ENCODE data around the gene WDR36.

Gene WDR36

DNA sequence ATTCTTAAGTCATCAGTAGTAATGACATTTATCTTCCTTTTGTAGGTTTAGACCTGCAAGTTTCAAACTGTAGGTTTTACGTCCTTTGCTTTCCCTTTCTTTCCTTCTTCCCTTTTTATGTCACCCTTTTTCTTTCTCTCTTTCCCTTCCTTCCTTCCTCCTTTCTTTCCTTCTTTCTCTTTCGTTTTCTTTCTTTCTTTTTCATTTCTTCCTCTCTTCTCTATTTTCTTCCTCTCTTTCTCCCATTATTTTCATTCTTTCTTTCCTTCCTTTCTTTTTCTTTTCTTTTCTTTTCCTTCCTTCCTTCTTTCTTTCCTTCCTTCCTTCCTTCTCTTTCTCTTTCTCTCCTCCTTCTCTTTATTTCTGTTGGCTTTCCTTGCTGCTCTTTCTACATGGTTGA lies 59.9 kb downstream of the WDR36 start:
- TF ChIP-seq, protein P1, sequence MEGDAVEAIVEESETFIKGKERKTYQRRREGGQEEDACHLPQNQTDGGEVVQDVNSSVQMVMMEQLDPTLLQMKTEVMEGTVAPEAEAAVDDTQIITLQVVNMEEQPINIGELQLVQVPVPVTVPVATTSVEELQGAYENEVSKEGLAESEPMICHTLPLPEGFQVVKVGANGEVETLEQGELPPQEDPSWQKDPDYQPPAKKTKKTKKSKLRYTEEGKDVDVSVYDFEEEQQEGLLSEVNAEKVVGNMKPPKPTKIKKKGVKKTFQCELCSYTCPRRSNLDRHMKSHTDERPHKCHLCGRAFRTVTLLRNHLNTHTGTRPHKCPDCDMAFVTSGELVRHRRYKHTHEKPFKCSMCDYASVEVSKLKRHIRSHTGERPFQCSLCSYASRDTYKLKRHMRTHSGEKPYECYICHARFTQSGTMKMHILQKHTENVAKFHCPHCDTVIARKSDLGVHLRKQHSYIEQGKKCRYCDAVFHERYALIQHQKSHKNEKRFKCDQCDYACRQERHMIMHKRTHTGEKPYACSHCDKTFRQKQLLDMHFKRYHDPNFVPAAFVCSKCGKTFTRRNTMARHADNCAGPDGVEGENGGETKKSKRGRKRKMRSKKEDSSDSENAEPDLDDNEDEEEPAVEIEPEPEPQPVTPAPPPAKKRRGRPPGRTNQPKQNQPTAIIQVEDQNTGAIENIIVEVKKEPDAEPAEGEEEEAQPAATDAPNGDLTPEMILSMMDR (IDR thresholded peaks at IDR 0.05; ENCODE audit: low read depth, low read length), result no peak
- in situ Hi-C loops (cut with HindIII; ENCODE audit: low sequenced_read_pairs), result no loop called here
- no peak for DNase-seq (ENCODE audit: low read depth, low spot score)
- H3K4me3 ChIP-seq (ENCODE audit: low read depth, low read length), result no peak overlapping the region

DNA sequence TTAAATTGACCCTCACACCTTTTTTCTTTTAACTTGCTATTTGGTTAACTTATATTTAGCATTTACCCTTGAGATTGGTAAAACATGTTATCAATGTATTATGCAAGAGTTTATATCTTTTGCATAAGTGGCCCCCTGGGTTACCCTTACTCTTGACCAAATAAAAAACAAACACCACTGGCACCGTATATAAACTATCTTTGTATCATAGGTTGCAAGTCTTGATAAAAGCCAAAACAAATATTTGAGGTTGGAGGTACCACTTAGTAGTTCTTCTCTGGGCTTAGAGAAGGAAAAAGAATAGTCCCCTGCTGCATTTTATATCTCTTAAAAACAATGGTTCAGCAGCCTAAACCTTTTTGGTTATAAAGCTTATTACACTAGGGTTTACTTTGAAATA lies 61.3 kb downstream of the WDR36 start:
- in situ Hi-C loops (cut with HindIII; ENCODE audit: low sequenced_read_pairs), result no loop called here
- DNase-seq (ENCODE audit: low read depth, low spot score), result no peak
- TF ChIP-seq, protein P1 (IDR thresholded peaks at IDR 0.05; ENCODE audit: low read depth, low read length), result no peak

DNA sequence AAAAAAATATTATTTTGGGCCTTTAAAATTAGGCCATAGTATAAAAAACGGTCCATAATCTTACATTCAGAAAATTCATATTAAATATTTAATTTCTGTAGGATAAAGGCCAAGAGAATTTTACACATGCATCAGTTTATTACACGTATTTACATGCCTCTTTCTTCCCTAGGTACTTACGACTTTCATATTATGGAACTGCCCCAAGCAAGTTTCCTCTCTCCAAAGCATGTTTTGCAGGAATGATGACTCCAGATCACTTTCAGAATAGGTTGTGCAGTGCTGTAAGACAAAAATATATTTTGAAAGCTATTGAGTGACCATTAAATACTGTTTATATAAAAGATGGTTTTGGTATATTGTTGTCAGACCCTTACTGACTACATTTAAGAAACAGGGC lies 61.8 kb downstream of the WDR36 start:
- TF ChIP-seq, protein P1 (IDR thresholded peaks at IDR 0.05; ENCODE audit: low read depth, low read length), result no peak
- in situ Hi-C loops (cut with HindIII; ENCODE audit: low sequenced_read_pairs), result no loop called here
- DNase-seq (ENCODE audit: low read depth, low spot score), result no peak
- no peak overlapping the region for H3K4me3 ChIP-seq (ENCODE audit: low read depth, low read length)

More for the DNA sequence above, 61.3 kb downstream of the WDR36 start:
- no peak overlapping the region for H3K4me3 ChIP-seq (ENCODE audit: low read depth, low read length)

DNA sequence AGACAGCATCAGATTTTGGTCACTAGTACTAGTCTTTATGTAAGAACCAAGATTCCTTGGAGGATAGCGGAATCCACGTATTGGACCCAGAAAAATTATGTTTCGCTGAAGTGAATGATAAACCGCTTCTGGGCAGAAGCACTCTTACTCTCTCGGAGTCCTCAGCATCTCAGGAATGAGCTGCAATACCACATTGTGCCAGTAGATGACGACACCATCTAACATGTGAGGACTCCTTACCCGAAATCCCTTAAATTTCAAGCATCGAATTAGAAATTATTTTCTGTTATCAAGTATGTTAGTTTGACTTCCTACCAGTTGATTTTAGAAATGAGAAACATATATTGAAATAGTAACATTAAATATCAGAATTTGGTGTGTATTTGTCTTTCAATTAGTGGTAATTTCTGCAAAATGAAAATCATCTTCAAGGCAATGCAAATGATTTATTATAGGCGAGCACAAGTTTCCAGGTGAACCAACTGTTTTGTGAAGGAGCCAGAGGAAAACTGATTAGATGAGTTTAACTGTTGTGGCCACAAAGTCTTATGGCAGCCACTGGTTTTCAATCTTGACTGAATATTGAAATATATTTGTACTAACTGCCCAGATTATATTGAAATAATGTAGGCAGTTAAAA lies 66.1 kb downstream of the WDR36 start:
- DNase-seq (ENCODE audit: low read depth, low spot score), result peak; percentile 76
- TF ChIP-seq, protein P1 (IDR thresholded peaks at IDR 0.05; ENCODE audit: low read depth, low read length), result peak; percentile 100
- no peak overlapping the region for H3K4me3 ChIP-seq (ENCODE audit: low read depth, low read length)
- in situ Hi-C loops (cut with HindIII; ENCODE audit: low sequenced_read_pairs), result no loop called here

DNA sequence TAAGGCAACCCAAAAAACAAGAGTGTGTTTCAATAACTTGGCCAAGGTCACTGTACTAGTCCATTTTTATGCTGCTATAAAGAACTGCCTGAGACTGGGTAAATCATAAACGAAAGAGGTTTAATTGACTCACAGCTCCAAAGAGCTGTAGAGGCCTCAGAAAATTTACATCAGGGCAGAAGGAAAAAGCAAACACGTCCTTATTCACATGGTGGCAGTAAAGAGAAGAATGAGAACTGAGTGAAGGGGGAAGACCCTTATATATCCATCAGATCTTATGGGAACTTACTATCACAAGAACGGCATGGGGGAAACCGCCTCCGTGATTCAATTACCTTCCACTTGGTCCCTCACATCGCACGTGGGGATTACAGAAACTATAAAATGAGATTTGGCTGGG lies 67.7 kb downstream of the WDR36 start:
- H3K4me3 ChIP-seq (ENCODE audit: low read depth, low read length), result no peak overlapping the region
- in situ Hi-C loops (cut with HindIII; ENCODE audit: low sequenced_read_pairs), result no loop called here
- TF ChIP-seq, protein P1 (IDR thresholded peaks at IDR 0.05; ENCODE audit: low read depth, low read length), result no peak
- no peak for DNase-seq (ENCODE audit: low read depth, low spot score)

DNA sequence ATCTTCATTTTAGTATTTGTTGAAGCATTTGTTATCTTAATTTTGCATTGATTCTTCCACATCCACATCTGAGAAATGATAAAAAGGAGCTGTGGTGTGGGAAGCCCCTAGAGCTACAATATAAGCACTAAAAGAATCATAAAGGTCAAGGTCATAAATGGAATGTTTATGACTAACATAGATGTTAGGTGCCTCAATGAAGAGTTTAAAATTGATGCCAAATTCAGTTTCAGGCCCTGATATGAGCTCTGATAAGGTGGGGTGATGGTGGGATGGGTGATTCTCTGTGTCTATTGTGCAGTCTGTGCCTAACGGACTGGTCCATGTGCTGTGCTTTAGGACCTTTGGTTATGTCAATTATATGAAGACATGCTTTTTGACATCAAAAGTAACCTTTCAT lies 70.9 kb downstream of the WDR36 start:
- in situ Hi-C loops (cut with HindIII; ENCODE audit: low sequenced_read_pairs), result no loop called here
- H3K4me3 ChIP-seq (ENCODE audit: low read depth, low read length), result no peak overlapping the region
- TF ChIP-seq, protein P1 (IDR thresholded peaks at IDR 0.05; ENCODE audit: low read depth, low read length), result no peak

More for the DNA sequence above, 70.9 kb downstream of the WDR36 start:
- DNase-seq (ENCODE audit: low read depth, low spot score), result no peak
